Dermis microvascular lymphatic vessel endothelial cell (primary cell): ENCODE data around the gene ADGRE3. TPM values are rescaled to one million over a fixed set of nuclear protein-coding genes. Genes with fewer than 3 reads are reported as not detected.
A peak's percentile ranks its signal among the peaks of the same experiment; 100 is the strongest.
"Not testable (repeated sequence)": the region's sequence is repeated elsewhere in the genome, so short reads cannot be mapped to it uniquely, and the experiment has no call there.

Source experiments
- DNase-seq, 2 donors: peaks; one replicate each; pipeline versions ENCODE4 v3.0.0 to v3.0.0-alpha.2; 2010; ENCODE audit warnings: low read depth in 2 of 2
- total RNA-seq: library from RNA; depleted of rRNA; stranded (reverse); fragments of >200 nt; gene quantifications from 2 replicates; pipeline ENCODE4 v1.2.1, GENCODE V29; 2014

ADGRE3 gene
- total RNA-seq, 1 donor from 2014 or later: not detected

- DNase-seq: no peak
These were observed 4.2 kb downstream of the ADGRE3 start for GRCh38 chr19:14670408-14670807.

DNA sequence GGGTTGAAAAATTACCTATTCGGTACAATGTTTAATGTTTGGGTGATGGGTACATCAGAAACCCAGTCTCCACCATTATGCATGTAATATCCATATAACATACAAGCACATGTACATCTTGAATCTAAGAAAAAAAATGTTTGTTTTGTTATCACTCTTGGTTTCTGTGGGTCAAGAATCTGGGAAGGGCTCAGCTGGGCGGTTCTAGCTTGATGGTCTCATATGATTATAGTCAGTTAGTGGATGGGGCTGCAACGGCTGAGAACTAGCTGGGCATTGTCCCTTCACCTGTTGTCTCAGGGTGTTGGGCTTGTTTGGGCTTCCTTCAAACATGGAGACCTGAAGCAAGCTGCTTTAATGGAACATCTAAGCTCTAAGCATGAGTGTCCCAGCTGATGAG lies 4.7 kb downstream of the ADGRE3 start:
- DNase-seq: no peak

GRCh38 chr19:14661372-14661924 lies 13.2 kb downstream of the ADGRE3 start:
- no peak for DNase-seq

GRCh38 chr19:14659874-14660489 lies 14.7 kb downstream of the ADGRE3 start:
- no peak for DNase-seq

GRCh38 chr19:14655726-14656125 lies 18.9 kb downstream of the ADGRE3 start:
- DNase-seq: no peak

GRCh38 chr19:14654786-14655560 lies 19.7 kb downstream of the ADGRE3 start:
- DNase-seq: no peak

DNA sequence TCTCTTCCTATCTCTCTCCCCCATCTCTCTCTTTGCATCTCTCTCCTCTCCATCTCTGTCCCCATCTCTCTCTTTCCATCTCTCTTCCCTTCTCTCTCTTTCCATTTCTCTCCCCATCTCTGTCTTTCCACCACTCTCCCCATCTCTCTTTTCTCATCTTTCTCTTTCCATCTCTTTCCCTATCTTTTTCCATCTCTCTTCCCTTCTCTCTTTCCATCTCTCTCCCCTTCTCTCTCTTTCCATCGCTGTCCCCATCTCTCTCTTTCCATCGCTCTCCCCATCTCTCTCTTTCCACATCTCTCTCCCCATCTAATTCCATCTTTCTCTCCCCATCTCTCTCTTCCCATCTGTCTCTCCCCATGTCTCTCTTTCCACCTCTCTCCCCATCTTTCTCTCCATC lies 24.5 kb downstream of the ADGRE3 start:
- no peak for DNase-seq

DNA sequence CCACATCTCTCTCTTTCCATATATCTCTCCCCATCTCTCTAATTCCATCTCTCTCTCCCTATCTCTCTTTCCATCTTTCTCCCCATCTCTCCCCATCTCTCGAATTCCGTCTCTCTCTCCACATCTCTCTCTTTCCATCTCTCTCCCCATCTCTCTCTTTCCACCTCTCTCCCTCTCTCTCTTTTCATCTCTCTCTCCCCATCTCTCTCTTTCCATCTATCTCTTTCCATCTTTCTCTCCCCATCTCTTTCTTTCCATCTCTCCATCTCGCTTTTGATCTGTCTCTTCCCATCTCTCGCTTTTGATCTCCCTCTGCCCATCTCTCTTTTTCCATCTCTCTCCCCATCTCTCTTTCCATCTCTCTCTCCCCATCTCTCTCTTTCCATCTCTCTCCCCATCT lies 25.6 kb downstream of the ADGRE3 start:
- DNase-seq: no peak

DNA sequence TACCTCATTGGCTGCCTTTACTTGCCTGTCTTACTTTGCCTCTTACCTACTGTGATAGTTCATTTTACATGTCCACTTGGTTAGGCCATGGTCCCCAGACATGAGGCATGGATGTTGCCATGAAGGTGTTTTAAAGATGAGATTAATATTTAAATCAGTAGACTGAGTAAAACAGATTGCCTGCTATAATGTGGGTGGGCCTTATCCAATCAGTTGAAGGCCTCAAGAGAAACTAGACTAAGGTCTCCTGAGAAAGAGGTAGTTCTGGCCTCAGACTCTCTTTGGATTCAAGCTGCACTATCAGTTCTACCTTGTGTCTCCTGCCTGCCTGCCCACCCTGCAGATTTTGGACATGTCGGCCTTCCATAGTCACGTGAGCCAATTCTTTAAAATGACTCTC lies 26.1 kb downstream of the ADGRE3 start:
- no peak for DNase-seq

DNA sequence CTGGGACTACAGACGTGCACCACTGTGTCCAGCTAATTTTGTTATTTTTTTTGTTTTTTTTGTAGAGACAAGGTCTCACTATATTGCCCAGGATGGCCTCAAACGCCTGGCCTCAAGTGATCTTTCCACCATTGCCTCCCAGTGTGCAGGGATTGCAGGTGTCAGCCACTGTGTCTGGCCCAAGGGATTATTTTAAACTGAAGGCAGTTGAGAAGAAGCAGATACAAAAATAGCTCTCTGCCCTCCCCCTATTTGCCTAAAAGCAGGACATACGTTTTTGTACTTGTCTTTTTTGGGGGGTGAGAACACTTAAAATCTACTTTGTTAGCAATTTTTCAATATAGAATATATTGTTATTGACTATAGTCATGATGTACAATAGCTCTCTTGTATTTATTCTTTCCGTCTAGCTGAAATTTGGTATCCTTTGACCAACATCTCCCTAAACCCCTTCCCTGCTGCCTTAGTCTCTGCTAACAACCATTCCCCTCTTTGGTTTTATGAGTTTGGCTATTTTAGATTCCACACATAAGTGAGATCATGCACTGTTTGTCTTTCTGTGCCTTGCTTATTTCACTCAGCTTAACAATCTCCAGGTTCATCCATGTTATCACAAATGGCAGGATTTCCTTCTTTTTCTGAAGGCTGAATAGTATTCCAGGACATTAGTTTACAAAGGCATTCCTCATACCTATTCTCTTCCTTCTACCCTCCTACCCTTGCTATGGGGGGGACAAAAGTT lies 34.9 kb downstream of the ADGRE3 start:
- DNase-seq: no peak

- peak in 1 of 2 donors; percentile 30 for DNase-seq
These were observed 42.4 kb downstream of the ADGRE3 start for GRCh38 chr19:14632286-14632685.

GRCh38 chr19:14629557-14629956 lies 45.1 kb downstream of the ADGRE3 start:
- no peak for DNase-seq

DNA sequence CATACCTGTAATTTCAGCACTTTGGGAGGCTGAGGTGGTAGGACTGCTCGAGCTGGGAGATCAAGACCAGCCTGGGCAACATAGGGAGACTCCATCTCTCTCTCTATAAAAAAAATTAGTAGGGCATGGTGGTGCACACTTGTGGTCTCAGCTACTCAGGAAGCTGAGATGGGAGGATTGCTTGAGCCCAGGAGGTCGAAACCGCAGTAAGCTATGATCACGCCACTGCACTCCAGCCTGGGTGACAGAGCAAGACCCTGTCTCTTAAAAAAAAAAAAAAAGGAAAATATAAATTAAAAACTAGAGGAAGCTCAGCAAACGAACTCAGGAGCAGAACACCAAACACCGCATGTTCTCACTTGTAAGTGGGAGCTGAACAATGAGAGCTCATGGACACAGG lies 50.2 kb downstream of the ADGRE3 start:
- DNase-seq: not testable (repeated sequence)

GRCh38 chr19:14619404-14619803 lies 55.2 kb downstream of the ADGRE3 start:
- DNase-seq: no peak

DNA sequence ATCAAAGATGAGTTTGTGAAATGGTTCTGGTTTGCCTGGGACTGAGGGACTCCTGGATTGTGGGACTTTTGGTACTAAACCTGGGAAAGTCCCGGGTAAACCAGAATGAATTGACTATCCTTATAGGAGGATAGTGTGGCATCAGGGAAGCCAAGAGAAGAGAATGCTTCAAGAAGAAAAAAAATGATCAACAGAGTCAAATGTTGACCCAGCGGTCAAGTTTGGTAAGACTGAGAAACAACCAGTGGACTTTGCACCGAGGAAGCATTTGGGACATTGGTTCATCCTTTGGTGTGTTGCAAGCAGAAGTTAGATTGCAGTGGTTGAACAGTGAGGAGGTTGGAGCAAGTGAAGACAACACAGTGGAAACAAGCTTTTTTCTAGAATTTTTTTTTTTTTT lies 58.2 kb downstream of the ADGRE3 start:
- no peak for DNase-seq

DNA sequence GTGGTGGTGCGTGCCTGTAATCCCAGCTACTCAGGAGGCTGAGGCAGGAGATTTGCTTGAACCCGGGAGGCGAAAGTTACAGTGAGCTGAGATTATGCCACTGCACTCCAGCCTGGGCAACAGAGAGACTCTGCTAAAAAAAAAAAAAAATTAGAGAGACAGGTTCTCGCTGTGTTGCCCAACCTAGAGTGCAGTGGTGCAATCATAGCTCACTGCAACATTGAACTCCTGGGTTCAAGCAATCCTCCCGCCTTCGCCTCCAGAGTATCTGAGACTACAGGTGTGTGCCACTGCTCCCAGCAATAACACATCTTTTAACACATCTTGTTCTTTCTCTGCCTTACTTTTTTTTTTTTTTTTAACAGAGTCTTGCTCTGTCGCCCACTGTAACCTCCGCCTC lies 59.0 kb downstream of the ADGRE3 start:
- DNase-seq: no peak

GRCh38 chr19:14614099-14614412 lies 60.6 kb downstream of the ADGRE3 start:
- no peak for DNase-seq

- not testable (repeated sequence) for DNase-seq
These were observed 61.1 kb downstream of the ADGRE3 start for GRCh38 chr19:14613399-14614098.

DNA sequence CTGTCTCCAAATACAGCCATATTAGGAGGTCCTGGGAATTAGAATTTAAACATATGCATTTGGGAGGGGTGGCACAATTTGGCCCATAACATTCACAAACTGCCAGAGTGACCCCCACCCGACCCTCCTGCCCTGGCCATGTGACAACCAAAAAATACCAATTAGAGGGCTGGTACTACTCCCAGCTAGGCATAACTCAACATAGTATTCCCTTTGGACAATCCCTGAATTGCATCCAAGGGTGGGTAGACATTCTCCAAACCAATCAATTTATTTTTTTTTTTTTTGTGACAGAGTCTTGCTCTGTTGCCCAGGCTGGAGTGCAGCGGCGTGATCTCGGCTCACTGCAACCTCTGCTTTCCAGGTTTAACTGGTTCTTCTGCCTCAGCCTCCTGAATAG lies 62.0 kb downstream of the ADGRE3 start:
- no peak for DNase-seq

DNA sequence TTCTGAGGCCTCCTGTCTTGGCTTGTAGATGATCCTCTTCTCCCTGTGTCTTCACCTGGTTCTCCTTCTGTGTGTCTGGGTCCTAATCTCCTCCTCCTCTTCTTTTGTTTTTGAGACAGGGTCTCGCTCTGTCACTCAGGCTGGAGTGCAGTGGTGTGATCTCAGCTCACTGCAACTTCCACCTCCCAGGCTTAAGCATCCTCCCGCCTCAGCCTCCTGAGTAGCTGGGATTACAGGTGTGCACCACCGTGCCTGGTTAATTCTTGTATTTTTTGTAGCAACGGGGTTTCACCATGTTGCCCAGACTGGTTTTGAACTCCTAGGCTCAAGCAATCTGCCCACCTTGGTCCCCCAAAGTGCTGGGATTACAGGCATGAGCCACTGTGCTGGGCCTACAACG lies 62.4 kb downstream of the ADGRE3 start:
- DNase-seq: not testable (repeated sequence)

- DNase-seq: no peak
These were observed 63.6 kb downstream of the ADGRE3 start for GRCh38 chr19:14611051-14611450.

DNA sequence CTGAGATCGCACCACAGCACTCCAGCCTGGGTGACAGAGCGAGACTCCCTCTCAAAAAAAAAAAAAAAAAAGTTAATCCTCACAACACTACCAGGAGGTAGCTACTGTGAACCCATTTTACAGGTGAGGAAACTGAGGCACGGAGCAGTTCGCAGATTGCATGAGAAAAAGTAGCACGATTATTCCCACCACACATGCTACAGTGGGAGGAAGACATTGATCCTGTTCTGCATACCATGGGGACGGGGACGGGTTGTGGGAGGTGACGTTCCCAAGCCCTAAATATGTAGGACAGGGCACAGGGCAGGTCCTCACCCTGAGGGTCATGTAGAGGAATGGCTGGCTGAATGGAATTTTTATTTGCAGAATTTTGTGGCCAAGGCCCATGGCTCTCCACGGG lies 68.0 kb downstream of the ADGRE3 start:
- no peak for DNase-seq
